Small intestine (tissue), 7 donors: ENCODE measurements around the gene UNC13D. TPM values are rescaled to one million over a fixed set of nuclear protein-coding genes. Genes with fewer than 3 reads are reported as not detected.

Experiments
- DNase-seq, 2 donors: peaks; one replicate each; pipeline versions ENCODE4 v3.0.0 to v3.0.0-alpha.2; 2013
- FAIRE-seq: peaks from 2 replicates; lab custom pipeline; 2012; peaks lifted over from hg19 to GRCh38; lab: Jason Lieb, UNC
- H3K27ac ChIP-seq, 3 donors: one replicate each; pipeline ENCODE4 v1.5.1; 2013; ENCODE audit warnings: low read length in 2 of 3, mild to moderate bottlenecking in 2 of 3, control low read depth in 1 of 3, inconsistent platforms in 1 of 3, low read depth in 1 of 3, moderate library complexity in 1 of 3
- H3K27me3 ChIP-seq, 3 donors: one replicate each; pipeline ENCODE4 v1.6.1; 2013; ENCODE audit warnings: low read length in 3 of 3, inconsistent platforms in 1 of 3; ENCODE audit not compliant: control insufficient read depth in 3 of 3, insufficient read depth in 3 of 3
- H3K36me3 ChIP-seq, 3 donors: one replicate each; pipeline ENCODE4 v1.6.1; 2013; ENCODE audit warnings: low read length in 3 of 3, inconsistent platforms in 1 of 3, low read depth in 1 of 3, mild to moderate bottlenecking in 1 of 3, moderate library complexity in 1 of 3; ENCODE audit not compliant: control insufficient read depth in 3 of 3, insufficient read depth in 2 of 3
- H3K4me1 ChIP-seq, 3 donors: one replicate each; pipeline ENCODE4 v1.6.1; 2013; ENCODE audit warnings: low read length in 2 of 3, inconsistent platforms in 1 of 3, low read depth in 1 of 3, mild to moderate bottlenecking in 1 of 3, moderate library complexity in 1 of 3; ENCODE audit not compliant: control insufficient read depth in 3 of 3, insufficient read depth in 2 of 3
- H3K4me3 ChIP-seq, 3 donors: one replicate each; pipeline ENCODE4 v1.5.1; 2013; ENCODE audit warnings: low read length in 3 of 3, control low read depth in 1 of 3, inconsistent platforms in 1 of 3, low read depth in 1 of 3, mild to moderate bottlenecking in 1 of 3, moderate library complexity in 1 of 3
- H3K9me3 ChIP-seq, 2 donors: one replicate each; pipeline ENCODE4 v1.6.1; 2013; ENCODE audit warnings: low read depth in 1 of 2, low read length in 1 of 2; ENCODE audit not compliant: control insufficient read depth in 2 of 2, insufficient read depth in 1 of 2
- WGBS, 3 donors: extraction: QIAGEN DNeasy Blood & Tissue Kit; methylation state at CpG; one replicate each; pipeline ENCODE4 v1.1.7; 2013; 5-methylcytosine and 5-hydroxymethylcytosine counted together
- polyA plus RNA-seq, 4 donors: library from polyadenylated mRNA; stranded (reverse) in 3 of 4; unstranded in 1 of 4; fragments of 200-250 nt in 3 of 4; fragments of 120-200 nt in 1 of 4; gene quantifications; one replicate each; pipeline versions ENCODE4 v1.2.1 to v1.2.3, GENCODE V29; 2013
- donor health status: healthy with polysubstance abuse.
- donor health status: control.
- donor health status: control.
- donor health status: Bipolar disorder and iron deficiency.
- donor health status: healthy.

Gene UNC13D
- polyA plus RNA-seq, 4 donors: 8.1 to 40.3 (median 12.6) TPM

- Histone ChIP-seq H3K4me3 (no peak overlapping the region), H3K9me3 (no peaks in the 10 kb centered on the region), H3K4me1 (peaks cover 0 to 7% (median 2%) of the 10 kb centered on the region in 3 donors), H3K27me3 (no peaks in the 10 kb centered on the region), H3K36me3 (peaks cover 2 to 31% (median 2%) of the 10 kb centered on the region in 3 donors), H3K27ac (no peak overlapping the region)
- no peak for FAIRE-seq
- WGBS, 3 donors: 86 to 89% (median 88%) methylated on average over 6 of the region's 6 CpGs
- DNase-seq: no peak
Observed at GRCh38 chr17:75791254-75791653, 53.0 kb downstream of the UNC13D start.

GRCh38 chr17:75785016-75785890, 59.0 kb downstream of the UNC13D start:
- no peak for FAIRE-seq
- Histone ChIP-seq H3K27ac (peak overlapping the region; percentile 97 to 100 (median 100)), H3K4me1 (peaks cover 0 to 32% (median 17%) of the 10 kb centered on the region in 3 donors), H3K36me3 (peaks cover 0 to 7% (median 0%) of the 10 kb centered on the region in 3 donors), H3K27me3 (no peaks in the 10 kb centered on the region), H3K9me3 (no peaks in the 10 kb centered on the region), H3K4me3 (peak overlapping the region; percentile 44 to 65 (median 50))
- DNase-seq: peak; percentile 90 to 98
- WGBS, 3 donors: 8 to 26% (median 16%) methylated on average over 28 to 43 of the region's 43 CpGs

- DNase-seq (peak; percentile 99 to 100), FAIRE-seq (no peak)
- Histone ChIP-seq H3K27me3 (no peaks in the 10 kb centered on the region), H3K4me1 (peaks cover 0 to 32% (median 17%) of the 10 kb centered on the region in 3 donors), H3K9me3 (no peaks in the 10 kb centered on the region), H3K36me3 (peaks cover 0 to 4% (median 0%) of the 10 kb centered on the region in 3 donors), H3K27ac (peak within 1 kb of the TSS; percentile 97 to 100 (median 100)), H3K4me3 (peak within 1 kb of the TSS; percentile 44 to 65 (median 50))
- 0 to 1% (median 0%) methylated on average over 28 to 45 of the region's 45 CpGs for WGBS, 3 donors
Observed at GRCh38 chr17:75784473-75785015, 59.7 kb downstream of the UNC13D start, which contains the start of gene UNK. TSS of gene UNK (plus strand) at chr17:75784806. CDS start at chr17:75784881, 75 bp downstream.

GRCh38 chr17:75783803-75784472, 60.3 kb downstream of the UNC13D start:
- H3K4me1 ChIP-seq: peaks cover 0 to 32% (median 17%) of the 10 kb centered on the region in 3 donors
- WGBS, 3 donors: 50 to 57% (median 50%) methylated on average over 20 of the region's 20 CpGs
- H3K9me3 ChIP-seq: no peaks in the 10 kb centered on the region
- no peaks in the 10 kb centered on the region for H3K27me3 ChIP-seq
- H3K27ac ChIP-seq: peak overlapping the region; percentile 85 to 100 (median 97)
- H3K36me3 ChIP-seq: peaks cover 0 to 7% (median 2%) of the 10 kb centered on the region in 3 donors
- FAIRE-seq (no peak), DNase-seq (no peak)
- peak overlapping the region in 2 of 3 donors; percentile 12 to 42 for H3K4me3 ChIP-seq

- H3K4me3 ChIP-seq: no peak overlapping the region
- DNase-seq (peak; percentile 69 to 87), FAIRE-seq (no peak)
- peaks cover 0 to 32% (median 17%) of the 10 kb centered on the region in 3 donors for H3K4me1 ChIP-seq
- peak overlapping the region; percentile 85 to 100 (median 97) for H3K27ac ChIP-seq
- H3K36me3 ChIP-seq: peaks cover 3 to 13% (median 7%) of the 10 kb centered on the region in 3 donors
- H3K9me3 ChIP-seq: no peaks in the 10 kb centered on the region
- H3K27me3 ChIP-seq: no peaks in the 10 kb centered on the region
- 5 to 8% (median 8%) methylated on average over 6 of the region's 6 CpGs for WGBS, 3 donors
Observed at GRCh38 chr17:75783069-75783783, 61.0 kb downstream of the UNC13D start.

GRCh38 chr17:75779987-75780889, 64.0 kb downstream of the UNC13D start:
- Histone ChIP-seq H3K36me3 (peaks cover 10 to 18% (median 10%) of the 10 kb centered on the region in 3 donors), H3K27ac (peak overlapping the region in 1 of 3 donors; percentile 68), H3K4me3 (no peak overlapping the region), H3K27me3 (no peaks in the 10 kb centered on the region), H3K9me3 (no peaks in the 10 kb centered on the region), H3K4me1 (peaks cover 0 to 25% (median 7%) of the 10 kb centered on the region in 3 donors)
- DNase-seq: no peak
- 22 to 24% (median 22%) methylated on average over 5 of the region's 5 CpGs for WGBS, 3 donors
- peak; percentile 89 for FAIRE-seq

GRCh38 chr17:75779250-75779986, 64.8 kb downstream of the UNC13D start:
- WGBS, 3 donors: 0% methylated on average over 60 to 84 of the region's 84 CpGs
- no peaks in the 10 kb centered on the region for H3K9me3 ChIP-seq
- H3K4me1 ChIP-seq: peaks cover 0 to 29% (median 7%) of the 10 kb centered on the region in 3 donors
- H3K4me3 ChIP-seq: peak overlapping the region; percentile 86 to 99 (median 97)
- FAIRE-seq: no peak
- peak overlapping the region; percentile 95 to 99 (median 98) for H3K27ac ChIP-seq
- DNase-seq: peak; percentile 99 to 100
- no peaks in the 10 kb centered on the region for H3K27me3 ChIP-seq
- H3K36me3 ChIP-seq: peaks cover 10 to 26% (median 10%) of the 10 kb centered on the region in 3 donors
